GM12874 (cell line): ENCODE results near the gene OR1F1.
A peak's percentile ranks its signal among the peaks of the same experiment; 100 is the strongest.

Experiments used
- TF ChIP-seq, protein P1 (sequence below): IDR thresholded peaks from 2 replicates; pipeline ENCODE4 v1.5.1; 2011; ENCODE audit warnings: low read depth, mild to moderate bottlenecking, control low read depth, low read length, moderate library complexity; ENCODE audit not compliant: insufficient read depth

The OR1F1 gene

DNA sequence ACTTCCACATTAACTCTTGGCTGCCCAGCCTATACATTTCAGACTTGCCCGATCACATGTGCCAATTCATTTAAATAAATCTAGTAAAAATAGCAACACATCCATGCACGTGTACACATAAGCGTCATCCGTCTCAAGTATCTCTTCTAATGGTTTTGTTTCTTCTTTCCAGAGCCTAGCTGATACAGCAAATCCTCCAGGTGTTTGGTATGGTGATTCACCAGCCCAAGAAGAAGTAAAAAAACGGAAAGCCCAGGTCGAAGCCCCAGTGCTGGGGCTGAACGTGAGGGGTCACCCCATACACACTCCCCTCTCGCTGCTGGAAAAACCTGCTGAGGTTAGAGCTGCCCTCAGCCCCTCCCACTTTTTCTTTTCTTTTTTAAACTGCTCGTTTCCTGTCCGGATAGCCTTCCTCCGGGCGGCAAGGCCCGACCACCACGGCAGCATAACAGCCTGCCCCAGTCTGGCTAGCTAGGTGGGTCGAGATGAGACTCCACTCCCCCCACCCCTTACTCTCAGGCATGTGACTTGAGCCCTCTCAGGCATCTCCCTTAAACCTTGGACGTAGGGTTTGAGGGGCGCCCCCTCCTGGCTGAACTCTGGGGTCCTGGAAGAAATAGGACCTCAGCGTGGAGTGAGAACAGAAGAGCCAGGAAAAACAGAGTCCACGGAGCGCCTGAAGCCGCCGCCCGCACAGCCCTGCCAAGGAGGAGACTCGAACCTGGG lies 13.9 kb upstream of the OR1F1 start:
- TF ChIP-seq, protein P1, sequence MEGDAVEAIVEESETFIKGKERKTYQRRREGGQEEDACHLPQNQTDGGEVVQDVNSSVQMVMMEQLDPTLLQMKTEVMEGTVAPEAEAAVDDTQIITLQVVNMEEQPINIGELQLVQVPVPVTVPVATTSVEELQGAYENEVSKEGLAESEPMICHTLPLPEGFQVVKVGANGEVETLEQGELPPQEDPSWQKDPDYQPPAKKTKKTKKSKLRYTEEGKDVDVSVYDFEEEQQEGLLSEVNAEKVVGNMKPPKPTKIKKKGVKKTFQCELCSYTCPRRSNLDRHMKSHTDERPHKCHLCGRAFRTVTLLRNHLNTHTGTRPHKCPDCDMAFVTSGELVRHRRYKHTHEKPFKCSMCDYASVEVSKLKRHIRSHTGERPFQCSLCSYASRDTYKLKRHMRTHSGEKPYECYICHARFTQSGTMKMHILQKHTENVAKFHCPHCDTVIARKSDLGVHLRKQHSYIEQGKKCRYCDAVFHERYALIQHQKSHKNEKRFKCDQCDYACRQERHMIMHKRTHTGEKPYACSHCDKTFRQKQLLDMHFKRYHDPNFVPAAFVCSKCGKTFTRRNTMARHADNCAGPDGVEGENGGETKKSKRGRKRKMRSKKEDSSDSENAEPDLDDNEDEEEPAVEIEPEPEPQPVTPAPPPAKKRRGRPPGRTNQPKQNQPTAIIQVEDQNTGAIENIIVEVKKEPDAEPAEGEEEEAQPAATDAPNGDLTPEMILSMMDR = peak; percentile 62

DNA sequence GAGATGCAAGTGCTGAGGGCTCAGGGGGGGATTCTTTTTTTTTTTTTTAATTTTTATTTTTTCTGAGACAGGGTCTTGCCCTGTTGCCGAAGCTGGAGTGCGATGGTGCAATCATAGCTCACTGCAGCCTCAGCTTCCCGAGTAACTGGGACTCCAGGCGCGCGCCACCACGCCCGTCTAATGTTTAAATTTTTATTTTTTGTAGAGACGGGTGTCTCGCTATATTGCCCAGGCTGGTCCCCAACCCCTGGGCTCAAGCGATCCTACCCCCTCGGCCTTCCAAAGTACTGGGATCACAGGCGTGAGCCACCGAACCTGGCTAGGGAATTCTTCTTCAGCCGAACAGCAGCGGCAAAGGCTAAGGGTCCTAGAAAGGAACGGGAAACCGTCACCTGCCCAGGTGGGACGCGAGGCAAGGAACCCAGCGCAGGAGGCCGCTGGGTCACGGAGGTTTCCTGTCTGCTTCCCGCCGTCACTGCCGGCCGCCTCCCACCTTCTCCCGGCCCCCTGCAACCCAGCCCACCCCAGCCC lies 13.3 kb upstream of the OR1F1 start:
- TF ChIP-seq, protein P1 = no peak

GRCh38 chr16:3175157-3176093 lies 12.6 kb upstream of the OR1F1 start:
- TF ChIP-seq, protein P1 = no peak

DNA sequence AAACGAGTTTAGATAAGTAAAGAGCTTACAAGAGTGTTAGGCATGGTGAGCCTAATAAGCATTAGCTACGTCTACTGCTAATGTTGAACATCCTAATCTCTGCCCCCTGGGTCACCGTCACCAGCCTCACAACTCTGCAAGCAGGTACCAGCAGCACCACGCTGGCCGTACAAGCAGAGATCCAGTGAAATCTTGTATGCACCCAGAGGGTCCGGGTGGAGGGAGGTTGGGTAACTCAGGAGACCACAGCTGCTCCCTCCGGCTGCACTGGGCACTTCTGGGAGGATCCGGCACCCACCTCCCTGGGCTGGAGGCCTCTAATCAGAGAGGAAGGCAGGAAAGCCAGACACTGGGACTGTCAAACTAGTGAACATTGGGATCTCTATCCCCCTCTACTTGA lies 8.4 kb upstream of the OR1F1 start:
- TF ChIP-seq, protein P1 = no peak

- TF ChIP-seq, protein P1 = no peak
Measured at GRCh38 chr16:3180445-3180878, 7.5 kb upstream of the OR1F1 start.

- TF ChIP-seq, protein P1 = peak; percentile 40
Measured at GRCh38 chr16:3182608-3183444, 5.2 kb upstream of the OR1F1 start.
